OCI-LY1 (cell line): ENCODE data around the gene MAD2L1BP.

Source experiments
- CTCF ChIP-seq: fragments of 200-600 bp; sonication (generic), shearing (Covaris generic); IDR thresholded peaks from 2 replicates; pipeline ENCODE4 v1.5.1; 2017; ENCODE audit warnings: mild to moderate bottlenecking, antibody characterized with exemption, low read length, moderate library complexity, mixed read lengths
- EZH2 ChIP-seq: fragments of 200-600 bp; sonication (generic), shearing (Covaris generic); IDR thresholded peaks from 2 replicates; pipeline ENCODE4 v1.8.0; 2017; ENCODE audit warnings: borderline replicate concordance, mixed run types, mild to moderate bottlenecking, antibody characterized with exemption, low read length, moderate library complexity, mixed read lengths

GRCh38 chr6:43644940-43645612 lies 9.4 kb downstream of the MAD2L1BP start, which contains the start of gene RSPH9:
- TF ChIP-seq CTCF (no peak), EZH2 (no peak)
